ENCODE results near the gene RNF213. TPM values are rescaled to one million over a fixed set of nuclear protein-coding genes. Genes with fewer than 3 reads are reported as not detected.

The RNF213 gene
- polyA plus RNA-seq, 1 donor (not counting 4 experiments of a cell fraction or from before 2014, with no cell fraction given): 24.4 TPM

- Histone ChIP-seq H3K9me3 (ENCODE audit: control insufficient read depth, low read depth, low read length) (no peaks in the 10 kb centered on the region), H3K79me2 (ENCODE audit: control insufficient read depth, insufficient read depth, low read length) (no peaks in the 10 kb centered on the region), H2AFZ (ENCODE audit: control insufficient read depth, low read length) (no peak overlapping the region), H3K4me1 (ENCODE audit: control insufficient read depth, extremely low read depth, insufficient read depth, low read length) (peaks cover 16% of the 10 kb centered on the region), H4K20me1 (ENCODE audit: control insufficient read depth, extremely low read depth, insufficient read depth, low read length) (no peaks in the 10 kb centered on the region), H3K27ac (ENCODE audit: control insufficient read depth, insufficient read depth, low read length) (no peak overlapping the region), H3K4me3 (ENCODE audit: control insufficient read depth in 2 of 3, extremely low read depth in 1 of 3, insufficient read depth in 2 of 3, low read depth in 1 of 3, low read length in 3 of 3) (no peak overlapping the region), H3K27me3 (ENCODE audit: control insufficient read depth, extremely low read depth, insufficient read depth, low read length) (no peaks in the 10 kb centered on the region), H3K9ac (ENCODE audit: control insufficient read depth, extremely low read depth, insufficient read depth, low read length) (no peak overlapping the region), H3K36me3 (ENCODE audit: control insufficient read depth in 2 of 2, extremely low read depth in 1 of 2, insufficient read depth in 2 of 2, low read length in 2 of 2) (peaks cover 5 to 7% of the 10 kb centered on the region in 2 experiments), H3K4me2 (ENCODE audit: control insufficient read depth, extremely low read depth, insufficient read depth, low read depth, low read length) (peak overlapping the region; percentile 4), H3K9me1 (ENCODE audit: control insufficient read depth, extremely low read depth, insufficient read depth, low read length) (no peaks in the 10 kb centered on the region)
- FAIRE-seq: no peak
- no peak for DNase-seq (ENCODE audit: low read depth, low spot score)
- dilution Hi-C loops (cut with MboI; ENCODE audit: extremely low pct_ligation_motif_present, low sequenced_read_pairs): no loop called here
- TF ChIP-seq EZH2 (IDR thresholded peaks at IDR 0.05; ENCODE audit: low read length): no peak
- TF ChIP-seq, protein P1, sequence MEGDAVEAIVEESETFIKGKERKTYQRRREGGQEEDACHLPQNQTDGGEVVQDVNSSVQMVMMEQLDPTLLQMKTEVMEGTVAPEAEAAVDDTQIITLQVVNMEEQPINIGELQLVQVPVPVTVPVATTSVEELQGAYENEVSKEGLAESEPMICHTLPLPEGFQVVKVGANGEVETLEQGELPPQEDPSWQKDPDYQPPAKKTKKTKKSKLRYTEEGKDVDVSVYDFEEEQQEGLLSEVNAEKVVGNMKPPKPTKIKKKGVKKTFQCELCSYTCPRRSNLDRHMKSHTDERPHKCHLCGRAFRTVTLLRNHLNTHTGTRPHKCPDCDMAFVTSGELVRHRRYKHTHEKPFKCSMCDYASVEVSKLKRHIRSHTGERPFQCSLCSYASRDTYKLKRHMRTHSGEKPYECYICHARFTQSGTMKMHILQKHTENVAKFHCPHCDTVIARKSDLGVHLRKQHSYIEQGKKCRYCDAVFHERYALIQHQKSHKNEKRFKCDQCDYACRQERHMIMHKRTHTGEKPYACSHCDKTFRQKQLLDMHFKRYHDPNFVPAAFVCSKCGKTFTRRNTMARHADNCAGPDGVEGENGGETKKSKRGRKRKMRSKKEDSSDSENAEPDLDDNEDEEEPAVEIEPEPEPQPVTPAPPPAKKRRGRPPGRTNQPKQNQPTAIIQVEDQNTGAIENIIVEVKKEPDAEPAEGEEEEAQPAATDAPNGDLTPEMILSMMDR (optimal IDR thresholded peaks at IDR 0.05 in 1 of 3, IDR thresholded peaks at IDR 0.05 in 1 of 3, conservative IDR thresholded peaks at IDR 0.05 in 1 of 3; ENCODE audit: extremely low read depth in 1 of 3, insufficient read depth in 2 of 3, low read length in 3 of 3): no peak
Measured at GRCh38 chr17:80277751-80278671, 17.4 kb downstream of the RNF213 start.

DNA sequence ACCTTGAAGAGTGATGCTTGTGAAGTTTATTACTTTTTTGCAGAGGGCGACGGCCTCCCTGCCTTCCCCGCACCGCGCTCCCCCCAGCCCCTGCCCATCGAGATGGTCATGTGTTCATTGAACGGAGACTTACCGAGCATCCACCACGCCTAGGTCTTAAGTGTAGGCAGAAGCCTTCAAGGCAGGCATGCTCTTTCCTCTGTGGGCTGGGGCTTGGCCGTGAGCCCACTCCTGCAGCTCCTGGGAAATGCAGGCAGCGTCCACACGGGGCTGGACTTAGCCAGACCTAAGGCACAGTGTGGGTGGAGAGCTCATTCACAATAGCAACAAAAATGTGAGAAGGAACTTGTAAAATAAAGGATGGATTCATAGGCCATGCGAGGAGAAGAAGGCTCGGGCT, 19.2 kb downstream of the RNF213 start:
- no peaks in the 10 kb centered on the region for H3K9me1 ChIP-seq (ENCODE audit: control insufficient read depth, extremely low read depth, insufficient read depth, low read length)
- no peaks in the 10 kb centered on the region for H3K9me3 ChIP-seq (ENCODE audit: control insufficient read depth, low read depth, low read length)
- H3K4me1 ChIP-seq (ENCODE audit: control insufficient read depth, extremely low read depth, insufficient read depth, low read length): peaks cover 16% of the 10 kb centered on the region
- H4K20me1 ChIP-seq (ENCODE audit: control insufficient read depth, extremely low read depth, insufficient read depth, low read length): no peaks in the 10 kb centered on the region
- H2AFZ ChIP-seq (ENCODE audit: control insufficient read depth, low read length): no peak overlapping the region
- no peak overlapping the region for H3K9ac ChIP-seq (ENCODE audit: control insufficient read depth, extremely low read depth, insufficient read depth, low read length)
- dilution Hi-C loops (cut with MboI; ENCODE audit: extremely low pct_ligation_motif_present, low sequenced_read_pairs): no loop called here
- H3K79me2 ChIP-seq (ENCODE audit: control insufficient read depth, insufficient read depth, low read length): no peaks in the 10 kb centered on the region
- peaks cover 7 to 8% of the 10 kb centered on the region in 2 experiments for H3K36me3 ChIP-seq (ENCODE audit: control insufficient read depth in 2 of 2, extremely low read depth in 1 of 2, insufficient read depth in 2 of 2, low read length in 2 of 2)
- no peak overlapping the region for H3K4me2 ChIP-seq (ENCODE audit: control insufficient read depth, extremely low read depth, insufficient read depth, low read depth, low read length)
- no peak for TF ChIP-seq EZH2 (IDR thresholded peaks at IDR 0.05; ENCODE audit: low read length)
- TF ChIP-seq, protein P1 (optimal IDR thresholded peaks at IDR 0.05 in 1 of 3, IDR thresholded peaks at IDR 0.05 in 1 of 3, conservative IDR thresholded peaks at IDR 0.05 in 1 of 3; ENCODE audit: extremely low read depth in 1 of 3, insufficient read depth in 2 of 3, low read length in 3 of 3): no peak
- DNase-seq (ENCODE audit: low read depth, low spot score): no peak
- no peak overlapping the region for H3K4me3 ChIP-seq (ENCODE audit: control insufficient read depth in 2 of 3, extremely low read depth in 1 of 3, insufficient read depth in 2 of 3, low read depth in 1 of 3, low read length in 3 of 3)
- no peaks in the 10 kb centered on the region for H3K27me3 ChIP-seq (ENCODE audit: control insufficient read depth, extremely low read depth, insufficient read depth, low read length)
- no peak for FAIRE-seq
- H3K27ac ChIP-seq (ENCODE audit: control insufficient read depth, insufficient read depth, low read length): no peak overlapping the region

Measured in keratinocyte (primary cell).